ENCODE measurements around the gene CSTPP1. TPM values are rescaled to one million over a fixed set of nuclear protein-coding genes. Genes with fewer than 3 reads are reported as not detected.

Gene CSTPP1
- total RNA-seq, 1 donor from 2014 or later: 9.4 TPM

DNA sequence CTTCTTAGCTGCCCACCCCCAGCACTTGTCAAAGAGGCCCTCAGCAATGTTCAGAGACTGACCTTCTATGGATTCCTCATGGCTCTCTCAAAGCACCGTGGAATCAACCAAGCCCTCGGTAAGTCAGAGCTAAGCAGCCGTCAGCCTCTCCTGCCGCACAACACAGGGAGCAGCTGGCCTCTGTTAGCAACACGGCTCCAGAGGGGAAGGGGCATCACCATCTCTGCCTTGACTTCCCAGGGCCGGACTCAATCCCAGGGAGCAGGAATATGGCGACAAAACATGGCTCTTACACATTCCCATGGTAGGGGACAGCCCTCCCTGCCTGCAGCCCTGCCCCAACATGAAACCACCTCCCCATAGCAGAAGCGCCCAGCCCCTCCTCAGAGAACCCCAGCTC, 221.2 kb downstream of the CSTPP1 start:
- no peak for DNase-seq (ENCODE audit: low read depth in 2 of 2)

DNA sequence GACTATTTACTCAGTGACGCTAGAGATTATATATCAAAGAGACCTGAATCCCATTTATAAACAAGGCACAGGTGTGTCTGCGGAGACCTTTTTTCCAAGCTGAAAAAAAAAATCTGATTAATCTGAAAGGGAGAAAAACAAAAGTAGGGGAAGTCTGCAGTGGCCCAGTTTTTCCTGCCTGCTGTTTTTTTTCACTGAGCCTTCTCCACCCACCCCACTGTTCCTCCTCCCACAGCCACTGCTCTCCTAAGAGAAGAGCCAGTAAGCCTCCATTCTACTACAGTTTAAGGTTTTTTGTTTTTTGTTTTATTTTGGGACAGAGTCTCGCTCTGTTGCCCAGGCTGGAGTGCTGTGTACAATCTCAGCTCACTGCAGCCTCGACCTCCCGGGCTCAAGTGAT, 221.7 kb downstream of the CSTPP1 start:
- DNase-seq (ENCODE audit: low read depth in 2 of 2): peak in 1 of 2 donors; percentile 30

DNA sequence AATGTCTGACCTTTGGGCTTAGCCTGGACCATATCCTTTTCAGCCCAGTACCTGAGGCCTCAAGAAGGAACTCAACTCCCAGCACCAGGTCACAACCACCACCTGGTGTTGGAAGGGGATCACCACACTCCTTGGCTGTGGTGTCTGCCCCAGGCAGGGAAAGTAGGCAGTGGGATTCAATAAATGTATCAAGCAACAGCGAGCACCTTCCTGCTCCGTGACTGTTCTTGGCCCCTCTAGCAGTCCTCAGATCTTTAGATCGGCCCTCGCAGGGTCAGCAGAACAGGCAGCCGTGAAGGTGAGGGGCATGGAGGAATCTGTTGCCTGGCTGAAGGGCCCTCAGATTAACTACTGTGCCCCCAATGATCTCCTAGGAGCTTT, 224.2 kb downstream of the CSTPP1 start:
- no peak for DNase-seq (ENCODE audit: low read depth in 2 of 2)

- peak; percentile 49 to 71 for DNase-seq (ENCODE audit: low read depth in 2 of 2)
These were observed 224.7 kb downstream of the CSTPP1 start for GRCh38 chr11:47161134-47161854.

DNA sequence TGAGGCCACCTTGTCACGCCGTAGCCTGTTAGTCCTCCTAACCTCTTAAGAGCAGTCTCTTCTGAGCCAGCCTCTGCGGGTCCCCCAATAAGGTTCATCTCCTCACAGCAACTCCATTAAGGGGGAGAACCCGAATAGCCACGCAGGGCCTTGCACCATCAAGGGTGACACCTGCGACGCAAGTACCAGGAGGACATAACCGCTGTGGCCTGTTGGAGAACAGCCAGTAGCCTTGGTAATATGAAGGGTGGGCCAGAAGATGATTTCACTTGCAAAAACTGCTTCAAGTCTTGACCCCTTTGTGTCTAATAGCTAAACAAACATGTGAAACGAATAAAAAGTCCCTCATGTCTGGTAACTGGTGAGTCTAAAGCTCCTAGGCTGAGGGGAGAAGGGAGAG, 225.3 kb downstream of the CSTPP1 start:
- DNase-seq (ENCODE audit: low read depth in 2 of 2): no peak

- DNase-seq (ENCODE audit: low read depth in 2 of 2): no peak
These were observed 225.9 kb downstream of the CSTPP1 start for GRCh38 chr11:47162426-47162825.

- no peak for DNase-seq (ENCODE audit: low read depth in 2 of 2)
These were observed 226.6 kb downstream of the CSTPP1 start for GRCh38 chr11:47163193-47163592.

DNA sequence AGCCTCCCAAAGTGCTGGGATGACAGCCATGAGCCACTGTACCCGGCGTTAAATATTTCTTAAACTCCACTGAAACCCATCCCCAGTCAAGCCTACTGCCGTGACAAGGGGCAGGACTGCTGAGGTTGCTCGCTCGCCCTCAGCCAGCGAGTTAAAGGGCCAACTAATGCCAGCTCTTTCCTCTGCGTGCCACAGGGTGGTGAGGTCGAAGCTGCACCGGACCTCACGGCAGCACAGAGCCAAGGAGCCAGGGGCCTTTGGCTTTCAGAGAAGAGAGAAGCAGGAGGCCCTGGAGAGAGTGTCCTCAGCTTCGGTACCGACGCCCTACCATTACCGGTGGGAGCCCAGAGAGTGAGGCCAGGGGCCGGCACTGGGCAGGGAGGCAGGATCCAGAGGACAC, 227.3 kb downstream of the CSTPP1 start:
- no peak for DNase-seq (ENCODE audit: low read depth in 2 of 2)

DNA sequence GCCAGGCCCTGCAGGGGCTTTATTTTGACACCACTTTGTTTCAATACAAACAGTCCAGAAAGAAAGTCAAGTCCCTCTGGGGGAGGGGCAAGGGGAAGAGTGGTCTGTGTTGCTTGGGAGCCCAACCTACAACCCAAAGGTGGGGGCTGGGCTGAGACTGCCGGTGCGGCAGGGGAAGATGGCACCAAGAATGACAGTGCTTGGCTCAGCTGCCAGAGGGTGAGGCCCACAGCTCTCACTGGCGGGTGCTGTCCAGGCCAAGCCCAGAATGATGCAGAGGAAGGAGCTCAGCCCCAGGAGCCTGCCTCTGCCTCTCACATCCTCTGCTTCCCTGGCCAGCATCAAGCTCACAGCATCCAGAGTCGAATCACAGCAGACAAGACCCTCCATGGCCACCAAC, 227.8 kb downstream of the CSTPP1 start:
- no peak for DNase-seq (ENCODE audit: low read depth in 2 of 2)

GRCh38 chr11:47165253-47165840, 228.8 kb downstream of the CSTPP1 start:
- no peak for DNase-seq (ENCODE audit: low read depth in 2 of 2)

DNA sequence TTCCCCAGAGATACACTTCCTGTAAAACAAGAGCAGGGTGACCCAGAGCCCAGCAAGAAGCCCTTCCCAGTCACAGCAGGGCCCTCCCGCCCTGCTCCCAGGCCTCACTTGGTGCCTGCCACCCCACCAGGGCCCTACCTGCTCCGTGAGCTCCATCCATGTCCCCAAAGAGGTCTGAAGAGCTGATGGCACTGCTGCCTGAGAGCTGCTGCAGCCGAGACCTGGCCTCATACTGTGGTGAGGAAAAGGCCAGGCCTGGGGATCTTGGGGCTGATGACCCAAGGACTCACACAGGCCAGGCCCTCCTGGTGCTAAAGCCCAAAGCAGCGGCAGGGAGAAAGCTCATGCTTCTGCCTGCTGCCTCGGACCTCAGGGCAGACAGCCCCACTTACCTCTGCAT, 229.8 kb downstream of the CSTPP1 start:
- DNase-seq (ENCODE audit: low read depth in 2 of 2): no peak

GRCh38 chr11:47171061-47171838, 234.7 kb downstream of the CSTPP1 start:
- DNase-seq (ENCODE audit: low read depth in 2 of 2): no peak

DNA sequence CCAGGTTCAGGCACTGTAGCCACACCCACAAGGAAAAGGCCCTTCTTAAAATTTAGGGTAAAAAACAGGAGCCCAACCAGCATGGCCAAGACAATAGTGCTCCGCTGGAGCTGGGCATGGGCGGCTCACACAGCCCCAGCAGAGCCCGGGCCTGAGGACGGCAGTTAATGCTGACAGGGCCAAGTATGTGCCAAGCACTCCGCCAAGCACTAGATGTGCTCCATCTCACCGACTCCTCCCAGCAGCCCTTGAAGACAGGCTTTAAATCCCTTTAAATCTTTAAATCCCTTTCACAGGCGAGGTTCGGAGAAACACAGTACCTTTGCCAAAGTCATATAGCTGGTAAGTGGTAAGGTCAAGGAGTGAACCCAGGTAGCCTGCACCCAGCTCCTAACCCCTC, 235.3 kb downstream of the CSTPP1 start:
- no peak for DNase-seq (ENCODE audit: low read depth in 2 of 2)

DNA sequence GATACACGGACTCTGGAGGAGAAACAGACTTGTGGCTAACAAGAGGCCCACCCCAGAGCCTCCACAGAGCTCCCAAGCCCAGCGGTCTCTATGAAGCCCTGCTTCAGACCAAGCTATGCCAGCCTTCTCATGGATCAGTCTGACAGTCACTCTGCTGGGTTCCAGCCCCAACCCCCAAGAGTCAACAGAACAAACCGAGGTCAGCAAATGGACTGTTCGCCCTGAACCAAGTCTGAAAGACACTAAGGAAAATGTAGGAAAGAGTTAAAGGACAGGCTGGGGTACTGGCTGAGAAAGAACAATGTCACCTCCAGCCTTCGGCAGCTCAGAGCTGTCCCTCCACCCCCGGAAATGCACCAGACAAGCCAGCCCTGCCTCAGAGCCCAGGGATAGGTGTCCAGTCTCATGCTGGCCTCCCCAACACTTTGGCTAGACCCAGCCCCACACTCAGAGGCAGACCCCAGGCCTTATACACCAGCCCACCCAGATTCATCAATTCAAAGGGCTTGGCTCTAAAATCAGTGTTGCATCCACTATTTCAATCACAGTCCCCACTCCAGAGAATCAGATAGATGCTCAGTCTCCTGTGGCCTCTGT, 236.3 kb downstream of the CSTPP1 start:
- DNase-seq (ENCODE audit: low read depth in 2 of 2): no peak

- no peak for DNase-seq (ENCODE audit: low read depth in 2 of 2)
These were observed 239.3 kb downstream of the CSTPP1 start for GRCh38 chr11:47175746-47176327.

DNA sequence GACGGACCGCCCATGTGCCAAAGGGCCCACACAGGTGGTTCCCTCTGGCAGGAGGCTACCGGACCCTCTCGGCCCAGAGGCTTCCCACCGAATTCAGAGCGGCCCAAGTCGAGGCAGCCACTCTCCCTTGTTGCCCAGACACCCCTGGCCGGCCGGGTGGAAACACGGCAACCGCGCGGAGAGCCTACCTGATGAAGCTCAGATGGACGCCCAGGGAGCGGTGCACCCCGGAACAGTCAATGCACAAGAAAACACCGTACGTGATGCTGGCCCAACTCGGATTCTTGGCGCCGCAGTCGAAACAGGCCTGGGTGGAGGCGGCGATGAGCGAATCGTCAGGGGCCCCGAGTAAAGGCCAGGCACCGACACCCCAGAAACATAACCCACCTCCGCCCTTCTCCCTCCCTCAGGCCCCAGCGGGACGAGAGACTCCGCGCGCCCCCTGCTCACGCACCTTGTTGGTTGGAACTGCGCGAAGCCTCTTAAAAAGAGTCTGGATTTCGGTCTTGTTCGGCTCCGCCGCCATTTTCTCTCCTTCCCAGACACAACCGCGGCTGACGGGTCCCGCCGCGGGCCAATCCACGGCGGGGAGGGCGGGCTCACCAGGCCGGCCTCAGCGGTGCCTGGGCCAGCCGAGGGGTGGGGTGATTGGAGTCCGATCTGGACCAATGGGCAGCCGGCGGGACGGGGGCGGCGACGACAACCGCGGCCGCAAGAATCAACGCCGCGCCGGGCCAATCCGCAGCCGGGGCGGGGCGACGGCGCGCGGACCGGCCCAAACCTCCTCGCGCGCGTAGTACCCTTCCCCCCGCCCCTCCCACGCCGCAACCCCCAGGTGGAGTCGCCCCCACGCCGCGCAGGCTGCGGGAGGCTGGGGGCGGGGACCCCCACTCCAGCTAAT, 240.0 kb downstream of the CSTPP1 start, which contains the start of gene ARFGAP2:
Gene ARFGAP2 (minus strand): TSS at position 552 of the 901 bp plus-strand sequence. CDS start 26 bp downstream, at position 526.
- DNase-seq (ENCODE audit: low read depth in 2 of 2): peak; percentile 86 to 97

- peak; percentile 73 to 86 for DNase-seq (ENCODE audit: low read depth in 2 of 2)
These were observed 240.8 kb downstream of the CSTPP1 start for GRCh38 chr11:47177229-47177845.

GRCh38 chr11:47177846-47178245, 241.3 kb downstream of the CSTPP1 start:
- DNase-seq (ENCODE audit: low read depth in 2 of 2): no peak

- DNase-seq (ENCODE audit: low read depth in 2 of 2): no peak
These were observed 241.8 kb downstream of the CSTPP1 start for GRCh38 chr11:47178316-47178715.

Measured in dermis microvascular lymphatic vessel endothelial cell (primary cell).